ENCODE results near the gene OR8K5. TPM values are rescaled to one million over a fixed set of nuclear protein-coding genes. Genes with fewer than 3 reads are reported as not detected.

OR8K5 gene
- not detected for total RNA-seq
- not detected for polyA plus RNA-seq

- Histone ChIP-seq H3K9me3 (ENCODE audit: control insufficient read depth in 4 of 4, low read length in 3 of 4) (peaks cover 0 to 5% (median 3%) of the 10 kb centered on the region in 4 donors), H3K4me1 (ENCODE audit: control insufficient read depth in 4 of 4, insufficient read depth in 4 of 4, low read length in 3 of 4) (no peaks in the 10 kb centered on the region), H3K27ac (ENCODE audit: low read depth in 1 of 2, low read length in 2 of 2) (no peak within 1 kb of the TSS), H3K36me3 (ENCODE audit: control insufficient read depth in 4 of 4, insufficient read depth in 3 of 4, low read depth in 1 of 4, low read length in 3 of 4) (no peaks in the 10 kb centered on the region), H3K9ac (ENCODE audit: low read depth in 1 of 2, low read length in 2 of 2) (no peak within 1 kb of the TSS), H3K4me3 (ENCODE audit: low read depth in 1 of 3, low read length in 3 of 3) (no peak within 1 kb of the TSS), H3K27me3 (ENCODE audit: control insufficient read depth in 4 of 4, insufficient read depth in 4 of 4, low read length in 3 of 4) (no peaks in the 10 kb centered on the region)
- no peak for DNase-seq (ENCODE audit: low spot score)
- 73% methylated on average over 3 of the region's 3 CpGs for WGBS
- no peak for TF ChIP-seq SP1 (IDR thresholded peaks at IDR 0.05)
- TF ChIP-seq FOXA1 (IDR thresholded peaks at IDR 0.05) = no peak
- TF ChIP-seq, protein P1, sequence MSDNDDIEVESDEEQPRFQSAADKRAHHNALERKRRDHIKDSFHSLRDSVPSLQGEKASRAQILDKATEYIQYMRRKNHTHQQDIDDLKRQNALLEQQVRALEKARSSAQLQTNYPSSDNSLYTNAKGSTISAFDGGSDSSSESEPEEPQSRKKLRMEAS (IDR thresholded peaks at IDR 0.05) = no peak
- TF ChIP-seq JUND (IDR thresholded peaks at IDR 0.05) = no peak
- TF ChIP-seq HNF4G (IDR thresholded peaks at IDR 0.05) = no peak
Measured at GRCh38 chr11:56160217-56160616, at the start of gene OR8K5. TSS of gene OR8K5 (minus strand) at chr11:56160317. CDS start at chr11:56160317, 0 bp downstream.

DNA sequence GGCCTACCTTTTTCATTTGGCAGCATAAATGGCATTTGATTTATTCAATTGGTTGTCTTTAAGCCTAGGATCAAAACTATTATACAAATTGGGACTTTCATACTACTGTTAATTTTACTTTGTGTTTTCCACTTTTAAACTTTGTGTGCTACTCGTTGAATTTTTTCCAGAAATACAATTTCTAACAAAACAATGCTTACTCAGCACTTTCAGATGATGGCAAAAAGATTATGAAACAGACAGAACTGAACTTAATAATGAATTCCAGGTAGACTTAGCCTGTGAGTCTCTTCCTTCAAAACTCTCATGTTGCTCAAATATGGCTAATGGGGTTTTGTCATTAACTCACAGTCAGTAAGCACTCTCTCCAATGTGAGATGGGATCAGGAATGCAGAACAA, 47.7 kb upstream of the OR8K5 start:
- 41% methylated on average over 1 of the region's 1 CpG for WGBS
- TF ChIP-seq TAF1 (conservative IDR thresholded peaks at IDR 0.05) (no peak), JUND (IDR thresholded peaks at IDR 0.05) (no peak), HNF4A (conservative IDR thresholded peaks at IDR 0.05) (no peak), REST (IDR thresholded peaks at IDR 0.05) (no peak), FOXA1 (IDR thresholded peaks at IDR 0.05) (no peak), SP1 (IDR thresholded peaks at IDR 0.05) (no peak), FOXA2 (IDR thresholded peaks at IDR 0.05) (no peak), EGR1 (IDR thresholded peaks at IDR 0.05; ENCODE audit: low read depth in 2 of 2) (no peak), GABPA (IDR thresholded peaks at IDR 0.05 in 1 of 2, conservative IDR thresholded peaks at IDR 0.05 in 1 of 2) (no peak), NR2F2 (IDR thresholded peaks at IDR 0.05) (no peak), RAD21 (IDR thresholded peaks at IDR 0.05) (no peak), ATF3 (IDR thresholded peaks at IDR 0.05) (no peak), YY1 (IDR thresholded peaks at IDR 0.05) (no peak), HNF4G (IDR thresholded peaks at IDR 0.05) (no peak), RXRA (IDR thresholded peaks at IDR 0.05) (no peak)
- TF ChIP-seq, protein P2, sequence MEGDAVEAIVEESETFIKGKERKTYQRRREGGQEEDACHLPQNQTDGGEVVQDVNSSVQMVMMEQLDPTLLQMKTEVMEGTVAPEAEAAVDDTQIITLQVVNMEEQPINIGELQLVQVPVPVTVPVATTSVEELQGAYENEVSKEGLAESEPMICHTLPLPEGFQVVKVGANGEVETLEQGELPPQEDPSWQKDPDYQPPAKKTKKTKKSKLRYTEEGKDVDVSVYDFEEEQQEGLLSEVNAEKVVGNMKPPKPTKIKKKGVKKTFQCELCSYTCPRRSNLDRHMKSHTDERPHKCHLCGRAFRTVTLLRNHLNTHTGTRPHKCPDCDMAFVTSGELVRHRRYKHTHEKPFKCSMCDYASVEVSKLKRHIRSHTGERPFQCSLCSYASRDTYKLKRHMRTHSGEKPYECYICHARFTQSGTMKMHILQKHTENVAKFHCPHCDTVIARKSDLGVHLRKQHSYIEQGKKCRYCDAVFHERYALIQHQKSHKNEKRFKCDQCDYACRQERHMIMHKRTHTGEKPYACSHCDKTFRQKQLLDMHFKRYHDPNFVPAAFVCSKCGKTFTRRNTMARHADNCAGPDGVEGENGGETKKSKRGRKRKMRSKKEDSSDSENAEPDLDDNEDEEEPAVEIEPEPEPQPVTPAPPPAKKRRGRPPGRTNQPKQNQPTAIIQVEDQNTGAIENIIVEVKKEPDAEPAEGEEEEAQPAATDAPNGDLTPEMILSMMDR (IDR thresholded peaks at IDR 0.05; ENCODE audit: low read depth, low read length, missing input control) = no peak
- TF ChIP-seq, protein P3, sequence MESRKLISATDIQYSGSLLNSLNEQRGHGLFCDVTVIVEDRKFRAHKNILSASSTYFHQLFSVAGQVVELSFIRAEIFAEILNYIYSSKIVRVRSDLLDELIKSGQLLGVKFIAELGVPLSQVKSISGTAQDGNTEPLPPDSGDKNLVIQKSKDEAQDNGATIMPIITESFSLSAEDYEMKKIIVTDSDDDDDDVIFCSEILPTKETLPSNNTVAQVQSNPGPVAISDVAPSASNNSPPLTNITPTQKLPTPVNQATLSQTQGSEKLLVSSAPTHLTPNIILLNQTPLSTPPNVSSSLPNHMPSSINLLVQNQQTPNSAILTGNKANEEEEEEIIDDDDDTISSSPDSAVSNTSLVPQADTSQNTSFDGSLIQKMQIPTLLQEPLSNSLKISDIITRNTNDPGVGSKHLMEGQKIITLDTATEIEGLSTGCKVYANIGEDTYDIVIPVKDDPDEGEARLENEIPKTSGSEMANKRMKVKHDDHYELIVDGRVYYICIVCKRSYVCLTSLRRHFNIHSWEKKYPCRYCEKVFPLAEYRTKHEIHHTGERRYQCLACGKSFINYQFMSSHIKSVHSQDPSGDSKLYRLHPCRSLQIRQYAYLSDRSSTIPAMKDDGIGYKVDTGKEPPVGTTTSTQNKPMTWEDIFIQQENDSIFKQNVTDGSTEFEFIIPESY (IDR thresholded peaks at IDR 0.05) = no peak
- TF ChIP-seq, protein P1 (IDR thresholded peaks at IDR 0.05) = no peak
- Histone ChIP-seq H3K36me3 (ENCODE audit: control insufficient read depth in 4 of 4, insufficient read depth in 3 of 4, low read depth in 1 of 4, low read length in 3 of 4) (no peaks in the 10 kb centered on the region), H3K27ac (ENCODE audit: low read depth in 1 of 2, low read length in 2 of 2) (no peak overlapping the region), H3K27me3 (ENCODE audit: control insufficient read depth in 4 of 4, insufficient read depth in 4 of 4, low read length in 3 of 4) (no peaks in the 10 kb centered on the region), H3K4me1 (ENCODE audit: control insufficient read depth in 4 of 4, insufficient read depth in 4 of 4, low read length in 3 of 4) (no peaks in the 10 kb centered on the region), H3K9me3 (ENCODE audit: control insufficient read depth in 4 of 4, low read length in 3 of 4) (no peaks in the 10 kb centered on the region), H3K4me3 (ENCODE audit: low read depth in 1 of 3, low read length in 3 of 3) (no peak overlapping the region), H3K9ac (ENCODE audit: low read depth in 1 of 2, low read length in 2 of 2) (no peak overlapping the region)
- DNase-seq (ENCODE audit: low spot score) = no peak

All from liver (tissue), 9 donors.